PC-3 (cell line): ENCODE measurements around the gene CYP2J2. TPM values are rescaled to one million over a fixed set of nuclear protein-coding genes. Genes with fewer than 3 reads are reported as not detected.
A peak's percentile ranks its signal among the peaks of the same experiment; 100 is the strongest.

Source experiments
- ATAC-seq: fragments of 200-7000 bp; cut with Tn5 transposase; 2 replicates; pipeline ENCODE4 v1.9.1; 2020; ENCODE audit warnings: mild to moderate bottlenecking, moderate library complexity
- BruUV-seq: library from RNA; stranded (reverse); fragments of 400-500 nt; replicated peaks from 2 replicates; lab custom pipeline; 2021; lab: Mats Ljungman, UMichigan
- CTCF ChIA-PET: fragments of 300-600 bp; sonication (Branson Sonifier 250); formaldehyde crosslinking; loops from one replicate; lab custom pipeline; 2022; ENCODE audit warnings: antibody characterized with exemption; lab: Charles Lee
- POLR2A ChIA-PET: fragments of 300-600 bp; sonication (Branson Sonifier 250); formaldehyde crosslinking; loops from one replicate; lab custom pipeline; 2022; ENCODE audit warnings: antibody characterized with exemption; ENCODE audit not compliant: unreplicated experiment; lab: Charles Lee
- DNase-seq: peaks from one replicate; pipeline ENCODE4 v3.0.0-alpha.2; 2015
- H2AFZ ChIP-seq: fragments of 300-600 bp; sonication (generic); 2 replicates; pipeline ENCODE4 v1.6.0; 2016; ENCODE audit warnings: antibody characterized with exemption, low read length
- H3F3A ChIP-seq: fragments of 300-600 bp; sonication (generic); one replicate; pipeline ENCODE4 v1.6.0; 2017; ENCODE audit warnings: antibody characterized with exemption, low read length, control low read depth, mild to moderate bottlenecking; ENCODE audit not compliant: unreplicated experiment
- H3K27ac ChIP-seq: fragments of 300-600 bp; sonication (generic); 2 replicates; pipeline ENCODE4 v1.5.1; 2016; ENCODE audit warnings: mild to moderate bottlenecking, low read length
- H3K27me3 ChIP-seq: fragments of 300-600 bp; sonication (generic); 2 replicates; pipeline ENCODE4 v1.6.1; 2016; ENCODE audit warnings: low read length, mixed read lengths
- H3K36me3 ChIP-seq: fragments of 300-600 bp; sonication (generic); 2 replicates; pipeline ENCODE4 v1.6.1; 2016; ENCODE audit warnings: low read depth, mixed run types, low read length, mixed read lengths
- H3K4me1 ChIP-seq: fragments of 300-600 bp; sonication (generic); 2 replicates; pipeline ENCODE4 v1.5.1; 2016; ENCODE audit warnings: low read length; ENCODE audit not compliant: insufficient read depth
- H3K4me2 ChIP-seq: fragments of 300-600 bp; sonication (generic); 2 replicates; pipeline ENCODE4 v1.6.0; 2016; ENCODE audit warnings: low read length
- H3K4me3 ChIP-seq: fragments of 300-600 bp; sonication (generic); 2 replicates; pipeline ENCODE4 v1.5.1; 2016; ENCODE audit warnings: mild to moderate bottlenecking, low read length, mixed read lengths
- H3K79me2 ChIP-seq: fragments of 300-600 bp; sonication (generic); 2 replicates; pipeline ENCODE4 v1.6.1; 2017; ENCODE audit warnings: low read length, mixed read lengths
- H3K9ac ChIP-seq: fragments of 300-600 bp; sonication (generic); 2 replicates; pipeline ENCODE4 v1.6.0; 2016; ENCODE audit warnings: mild to moderate bottlenecking, low read length
- H3K9me2 ChIP-seq: fragments of 300-600 bp; sonication (generic); replicated peaks from 2 replicates; pipeline ENCODE4 v1.6.1; 2016; ENCODE audit warnings: mixed run types, low read length, mixed read lengths
- H3K9me3 ChIP-seq: fragments of 300-600 bp; sonication (generic); 2 replicates; pipeline ENCODE4 v1.6.1; 2016; ENCODE audit warnings: low read length, mixed read lengths
- H4K20me1 ChIP-seq: fragments of 300-600 bp; sonication (generic); 2 replicates; pipeline ENCODE4 v1.6.1; 2016; ENCODE audit warnings: low read length, mixed read lengths
- EZH2 ChIP-seq: fragments of 300-600 bp; sonication (generic); IDR thresholded peaks from one replicate; pipeline ENCODE4 v1.6.1; 2017; ENCODE audit warnings: antibody characterized with exemption, mild to moderate bottlenecking, low read length; ENCODE audit not compliant: unreplicated experiment
- EZH2phosphoT487 ChIP-seq: fragments of 300-600 bp; sonication (generic); IDR thresholded peaks from 2 replicates; pipeline ENCODE4 v1.6.1; 2018; ENCODE audit warnings: mild to moderate bottlenecking, antibody characterized with exemption, low read length, borderline replicate concordance
- intact Hi-C: fragments of 100-400 bp; cut with micrococcal nuclease; formaldehyde crosslinking; loops from 2 replicates; pipeline ENCODE4 v1.9.0; 2023
- total RNA-seq: library from RNA; depleted of rRNA; stranded (reverse); fragments of >200 nt; gene quantifications from 2 replicates; pipeline ENCODE4 v1.2.3, GENCODE V29; 2014
- TF ChIP-seq, protein P1 (sequence below): fragments of 300-600 bp; sonication (generic); conservative IDR thresholded peaks from 2 replicates; pipeline ENCODE4 v1.5.1; 2017; ENCODE audit warnings: antibody characterized with exemption, low read depth, mild to moderate bottlenecking, low read length

The CYP2J2 gene
- total RNA-seq, 1 experiment from 2014 or later = 0.44 TPM

DNA sequence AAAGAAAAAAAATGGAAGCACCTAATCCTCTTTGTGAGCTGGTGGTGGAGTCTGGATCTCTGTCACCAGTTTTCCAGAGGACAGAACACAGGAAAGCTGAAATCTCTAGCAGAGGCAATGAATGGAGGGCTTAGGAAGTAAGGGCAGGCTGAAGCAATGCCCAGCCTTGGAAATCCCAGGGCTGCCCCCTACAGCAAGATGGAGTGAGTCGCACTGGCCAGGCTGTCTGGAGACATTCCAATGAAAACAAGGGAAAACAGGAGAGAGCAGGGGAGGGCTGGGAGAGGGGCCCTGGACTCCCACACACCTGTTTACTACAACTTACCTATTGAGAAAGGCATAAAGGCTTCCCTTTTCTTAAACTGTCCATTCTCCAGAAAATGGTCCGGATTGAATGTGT is 25.9 kb downstream of the CYP2J2 start:
- H3K36me3 ChIP-seq = no peaks in the 10 kb centered on the region
- ATAC-seq (no peak), DNase-seq (no peak)
- no peaks in the 10 kb centered on the region for H3F3A ChIP-seq
- ChIA-PET POLR2A (no interaction called here), CTCF (no interaction called here)
- H2AFZ ChIP-seq = no peak overlapping the region
- H3K9me2 ChIP-seq = no peaks in the 10 kb centered on the region
- H3K4me1 ChIP-seq = no peaks in the 10 kb centered on the region
- BruUV-seq = no TSS peak
- H3K79me2 ChIP-seq = no peaks in the 10 kb centered on the region
- intact Hi-C loops = no loop called here
- no peaks in the 10 kb centered on the region; the same call in 1 of the 2 replicates for H3K27me3 ChIP-seq
- no peak overlapping the region for H3K27ac ChIP-seq
- no peaks in the 10 kb centered on the region for H3K9me3 ChIP-seq
- TF ChIP-seq, protein P1, sequence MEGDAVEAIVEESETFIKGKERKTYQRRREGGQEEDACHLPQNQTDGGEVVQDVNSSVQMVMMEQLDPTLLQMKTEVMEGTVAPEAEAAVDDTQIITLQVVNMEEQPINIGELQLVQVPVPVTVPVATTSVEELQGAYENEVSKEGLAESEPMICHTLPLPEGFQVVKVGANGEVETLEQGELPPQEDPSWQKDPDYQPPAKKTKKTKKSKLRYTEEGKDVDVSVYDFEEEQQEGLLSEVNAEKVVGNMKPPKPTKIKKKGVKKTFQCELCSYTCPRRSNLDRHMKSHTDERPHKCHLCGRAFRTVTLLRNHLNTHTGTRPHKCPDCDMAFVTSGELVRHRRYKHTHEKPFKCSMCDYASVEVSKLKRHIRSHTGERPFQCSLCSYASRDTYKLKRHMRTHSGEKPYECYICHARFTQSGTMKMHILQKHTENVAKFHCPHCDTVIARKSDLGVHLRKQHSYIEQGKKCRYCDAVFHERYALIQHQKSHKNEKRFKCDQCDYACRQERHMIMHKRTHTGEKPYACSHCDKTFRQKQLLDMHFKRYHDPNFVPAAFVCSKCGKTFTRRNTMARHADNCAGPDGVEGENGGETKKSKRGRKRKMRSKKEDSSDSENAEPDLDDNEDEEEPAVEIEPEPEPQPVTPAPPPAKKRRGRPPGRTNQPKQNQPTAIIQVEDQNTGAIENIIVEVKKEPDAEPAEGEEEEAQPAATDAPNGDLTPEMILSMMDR = 0 out of 2 replicates have a peak, but pooled peaks have one; percentile 9
- TF ChIP-seq EZH2phosphoT487 (no peak), EZH2 (no peak)
- H3K4me2 ChIP-seq = no peak overlapping the region
- no peak overlapping the region for H3K4me3 ChIP-seq
- H4K20me1 ChIP-seq = no peaks in the 10 kb centered on the region
- no peak overlapping the region for H3K9ac ChIP-seq

DNA sequence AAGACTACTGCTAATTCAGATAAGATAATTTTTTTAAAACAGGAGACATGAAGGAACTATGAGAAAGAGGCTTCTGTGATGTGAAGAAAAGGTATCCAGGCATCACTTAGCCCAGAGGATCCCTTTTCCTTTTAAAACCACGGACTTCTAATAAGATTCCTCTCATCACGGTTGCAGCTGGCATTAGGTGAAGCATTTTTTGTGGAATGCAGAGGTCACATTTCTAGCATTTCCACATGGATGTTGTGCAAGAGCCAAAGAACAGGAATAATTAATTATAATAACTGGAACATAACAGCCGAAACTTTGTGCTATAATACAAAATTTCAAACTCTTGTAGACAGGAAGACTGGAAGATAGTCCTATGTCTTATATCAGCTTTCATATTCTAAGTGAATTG is 27.6 kb downstream of the CYP2J2 start:
- no TSS peak for BruUV-seq
- no peak for ATAC-seq
- Histone ChIP-seq H3K27ac (no peak overlapping the region), H3K36me3 (no peaks in the 10 kb centered on the region), H4K20me1 (no peaks in the 10 kb centered on the region), H2AFZ (no peak overlapping the region), H3K9me3 (no peaks in the 10 kb centered on the region), H3K27me3 (no peaks in the 10 kb centered on the region; the same call in 1 of the 2 replicates), H3K79me2 (no peaks in the 10 kb centered on the region), H3K4me3 (no peak overlapping the region), H3K9ac (no peak overlapping the region), H3K4me2 (no peak overlapping the region), H3F3A (no peaks in the 10 kb centered on the region), H3K9me2 (no peaks in the 10 kb centered on the region), H3K4me1 (no peaks in the 10 kb centered on the region)
- no peak for TF ChIP-seq EZH2
- TF ChIP-seq EZH2phosphoT487 = no peak
- TF ChIP-seq, protein P1 = no peak
- CTCF ChIA-PET = no interaction called here
- intact Hi-C loops = no loop called here
- POLR2A ChIA-PET = no interaction called here
- DNase-seq = no peak

DNA sequence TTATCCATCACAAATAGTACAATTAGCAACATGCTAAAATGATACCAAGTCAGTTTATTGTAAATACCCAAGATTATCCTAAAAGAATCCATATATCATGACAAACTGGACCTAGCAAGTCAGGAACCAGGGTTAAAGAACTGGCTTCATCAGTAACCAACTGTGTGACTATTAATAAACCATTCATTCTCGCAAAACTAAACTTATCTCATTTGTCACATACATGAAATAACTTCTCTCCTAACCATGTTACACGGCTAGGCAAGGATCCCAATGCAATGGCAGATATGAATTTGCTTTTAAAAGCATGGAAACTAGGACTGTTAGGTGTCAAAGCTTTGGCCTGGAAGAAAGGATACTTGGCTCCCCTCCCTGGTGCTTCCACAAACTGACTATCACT is 29.4 kb downstream of the CYP2J2 start:
- no TSS peak for BruUV-seq
- Histone ChIP-seq H3K9me3 (no peaks in the 10 kb centered on the region), H3K27ac (no peak overlapping the region), H3K4me3 (no peak overlapping the region), H3K4me2 (no peak overlapping the region), H3K9ac (no peak overlapping the region), H3K27me3 (no peaks in the 10 kb centered on the region; the same call in 1 of the 2 replicates), H3K4me1 (0 out of 2 replicates have a peak, but pooled peaks cover 6% of the 10 kb centered on the region), H4K20me1 (no peaks in the 10 kb centered on the region), H3F3A (no peaks in the 10 kb centered on the region), H3K9me2 (no peaks in the 10 kb centered on the region), H3K36me3 (no peaks in the 10 kb centered on the region), H2AFZ (no peak overlapping the region), H3K79me2 (no peaks in the 10 kb centered on the region)
- ChIA-PET POLR2A (no interaction called here), CTCF (no interaction called here)
- ATAC-seq (no peak), DNase-seq (no peak)
- intact Hi-C loops = no loop called here
- TF ChIP-seq EZH2phosphoT487 (no peak), EZH2 (no peak)
- TF ChIP-seq, protein P1 = no peak
